Kidney (tissue), 14 donors: ENCODE measurements around the gene SF3B6. TPM values are rescaled to one million over a fixed set of nuclear protein-coding genes. Genes with fewer than 3 reads are reported as not detected.
"Not testable (repeated sequence)": the region's sequence is repeated elsewhere in the genome, so short reads cannot be mapped to it uniquely, and the experiment has no call there.

ENCODE experiments used
- DNase-seq, 5 donors: peaks; one replicate each; pipeline ENCODE4 v3.0.0-alpha.2; 2013 to 2020
- FAIRE-seq: peaks from 2 replicates; lab custom pipeline; 2012; peaks lifted over from hg19 to GRCh38; lab: Jason Lieb, UNC
- H3K27ac ChIP-seq, 2 donors: one replicate each; pipeline ENCODE4 v1.7.0; 2013; ENCODE audit warnings: low read depth in 2 of 2, low read length in 2 of 2, inconsistent platforms in 1 of 2
- H3K27me3 ChIP-seq: one replicate; pipeline ENCODE4 v1.7.1; 2013; ENCODE audit warnings: low read length, inconsistent platforms; ENCODE audit not compliant: control insufficient read depth, insufficient read depth
- H3K36me3 ChIP-seq, 3 donors: one replicate each; pipeline versions ENCODE4 v1.7.0 to v1.7.1; 2013; ENCODE audit warnings: low read length in 3 of 3, control low read depth in 1 of 3, inconsistent platforms in 1 of 3; ENCODE audit not compliant: insufficient read depth in 3 of 3, control insufficient read depth in 2 of 3
- H3K4me1 ChIP-seq, 3 donors: one replicate each; pipeline versions ENCODE4 v1.7.0 to v1.7.1; 2013; ENCODE audit warnings: low read length in 3 of 3, inconsistent platforms in 1 of 3, low read depth in 1 of 3; ENCODE audit not compliant: control insufficient read depth in 2 of 3, insufficient read depth in 2 of 3
- H3K4me3 ChIP-seq, 3 donors: one replicate each; pipeline versions ENCODE4 v1.7.0 to v1.8.1; 2013; ENCODE audit warnings: low read length in 3 of 3, control low read depth in 1 of 3, inconsistent platforms in 1 of 3
- H3K9ac ChIP-seq, 3 donors: one replicate each; pipeline versions ENCODE4 v1.7.0 to v1.7.1; 2013; ENCODE audit warnings: low read length in 3 of 3, control low read depth in 1 of 3, inconsistent platforms in 1 of 3
- H3K9me3 ChIP-seq, 3 donors: one replicate each; pipeline versions ENCODE4 v1.7.0 to v1.7.1; 2013; ENCODE audit warnings: low read length in 3 of 3, control low read depth in 1 of 3, inconsistent platforms in 1 of 3; ENCODE audit not compliant: control insufficient read depth in 2 of 3, insufficient read depth in 1 of 3
- intact Hi-C: fragments of 100-400 bp; cut with DNase I; formaldehyde crosslinking; loops from one replicate; pipeline ENCODE4 v1.11.1; 2022
- polyA plus RNA-seq: library from polyadenylated mRNA; stranded (reverse); fragments of 350-450 nt; fragmentation: Illumina TruSeq; extraction: RNeasy Lipid Tissue Mini Kit (QIAGEN cat#74804); gene quantifications from one replicate; pipeline ENCODE4 v1.2.3, GENCODE V29; 2014; ENCODE audit warnings: low read depth, low replicate concordance; ENCODE audit not compliant: insufficient read depth
- total RNA-seq: library from RNA; stranded (reverse); fragmentation: NEBNext Ultra II Directional; extraction: Animal tissue kit (Norgen Biotek cat#: 25700); gene quantifications from one replicate; pipeline ENCODE4 v1.2.1, GENCODE V29; 2021
- TF ChIP-seq, protein P1 (sequence below): IDR thresholded peaks from 3 replicates; pipeline ENCODE4 v1.5.1; 2012; ENCODE audit warnings: mild to moderate bottlenecking, moderate library complexity, borderline replicate concordance; ENCODE audit not compliant: insufficient read depth; ENCODE audit errors: extremely low read depth
- donor health status: control.
- donor health status: control.
- donor health status: control.
- donor health status: control.
- donor health status: control.
- donor health status: DM: yes; HTN: yes; CAD: no.
- donor health status: Normal renal cell carcinoma (clear cell type).

SF3B6 gene
- total and polyA plus RNA-seq, 2 donors from 2014 or later, result 74.8 to 170 TPM

DNA sequence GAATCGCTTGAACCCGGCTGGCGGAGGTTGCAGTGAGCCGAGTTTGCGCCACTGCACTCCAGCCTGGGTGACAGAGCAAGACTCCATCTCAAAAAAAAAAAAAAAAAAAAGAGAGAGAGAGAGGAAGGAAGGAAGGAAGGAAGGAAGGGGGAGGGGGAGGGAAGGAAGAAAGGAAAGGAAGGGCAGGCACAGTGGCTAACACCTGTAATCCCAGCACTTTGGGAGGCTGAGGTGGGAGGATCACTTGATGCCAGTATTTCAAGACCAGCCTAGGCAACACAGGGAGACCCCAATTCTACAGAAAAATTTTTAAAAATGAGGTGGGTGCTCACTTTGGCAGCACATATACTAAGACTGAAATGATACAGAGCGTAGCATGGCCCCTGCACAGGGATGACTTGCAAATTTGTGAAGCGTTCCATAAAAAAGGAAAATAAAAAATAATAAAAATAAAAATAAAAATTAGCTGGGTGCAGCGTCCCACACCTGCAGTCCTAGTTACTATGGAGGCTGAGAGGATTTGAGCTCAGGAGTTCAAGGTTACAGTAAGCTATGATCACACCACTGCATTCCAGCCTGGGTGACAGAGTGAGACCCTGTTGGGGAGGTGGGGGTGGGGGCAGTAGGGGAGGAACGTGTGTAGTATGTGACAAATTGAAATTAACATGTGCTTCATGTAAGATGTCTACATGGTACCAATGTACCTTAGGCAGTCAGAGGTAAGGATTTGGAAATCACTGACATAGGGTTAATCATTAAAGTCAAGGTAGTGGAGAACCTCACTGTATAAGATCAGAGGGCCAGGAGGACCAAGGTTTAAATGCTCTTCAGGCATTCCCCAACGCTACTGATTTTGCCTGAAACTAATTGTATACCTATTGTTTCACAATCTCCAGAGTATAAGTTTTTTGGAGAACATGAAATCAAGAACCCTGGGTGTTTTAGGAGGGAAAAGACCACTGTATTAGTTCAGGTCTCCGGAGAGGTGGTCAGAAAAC, 30.3 kb downstream of the SF3B6 start:
- TF ChIP-seq, protein P1, sequence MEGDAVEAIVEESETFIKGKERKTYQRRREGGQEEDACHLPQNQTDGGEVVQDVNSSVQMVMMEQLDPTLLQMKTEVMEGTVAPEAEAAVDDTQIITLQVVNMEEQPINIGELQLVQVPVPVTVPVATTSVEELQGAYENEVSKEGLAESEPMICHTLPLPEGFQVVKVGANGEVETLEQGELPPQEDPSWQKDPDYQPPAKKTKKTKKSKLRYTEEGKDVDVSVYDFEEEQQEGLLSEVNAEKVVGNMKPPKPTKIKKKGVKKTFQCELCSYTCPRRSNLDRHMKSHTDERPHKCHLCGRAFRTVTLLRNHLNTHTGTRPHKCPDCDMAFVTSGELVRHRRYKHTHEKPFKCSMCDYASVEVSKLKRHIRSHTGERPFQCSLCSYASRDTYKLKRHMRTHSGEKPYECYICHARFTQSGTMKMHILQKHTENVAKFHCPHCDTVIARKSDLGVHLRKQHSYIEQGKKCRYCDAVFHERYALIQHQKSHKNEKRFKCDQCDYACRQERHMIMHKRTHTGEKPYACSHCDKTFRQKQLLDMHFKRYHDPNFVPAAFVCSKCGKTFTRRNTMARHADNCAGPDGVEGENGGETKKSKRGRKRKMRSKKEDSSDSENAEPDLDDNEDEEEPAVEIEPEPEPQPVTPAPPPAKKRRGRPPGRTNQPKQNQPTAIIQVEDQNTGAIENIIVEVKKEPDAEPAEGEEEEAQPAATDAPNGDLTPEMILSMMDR, result no peak
- H3K4me1 ChIP-seq, result peaks cover 0 to 13% (median 8%) of the 10 kb centered on the region in 3 donors
- H3K9ac ChIP-seq, result no peak overlapping the region
- no peaks in the 10 kb centered on the region for H3K36me3 ChIP-seq
- no peak for FAIRE-seq
- H3K4me3 ChIP-seq, result peak overlapping the region in 1 of 3 donors; percentile 94
- H3K27me3 ChIP-seq, result no peaks in the 10 kb centered on the region
- intact Hi-C loops, result no loop called here
- H3K9me3 ChIP-seq, result no peaks in the 10 kb centered on the region
- H3K27ac ChIP-seq, result no peak overlapping the region
- no peak for DNase-seq

DNA sequence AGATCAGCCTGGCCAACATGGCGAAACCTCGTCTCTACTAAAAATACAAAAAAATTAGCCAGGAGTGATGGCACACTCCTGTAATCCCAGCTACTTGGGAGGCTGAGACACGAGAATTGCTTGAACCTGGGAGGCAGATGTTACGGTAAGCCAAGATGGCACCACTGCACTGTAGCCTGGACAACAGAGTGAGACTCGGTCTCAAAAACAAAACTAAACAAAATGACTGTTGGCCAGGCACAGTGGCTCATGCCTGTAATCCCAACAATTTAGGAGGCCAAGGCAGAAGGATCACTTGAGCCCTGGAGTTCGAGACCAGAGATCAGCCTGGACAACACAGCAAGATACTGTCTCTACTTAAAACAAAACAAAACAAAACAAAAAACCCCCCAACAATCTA, 33.0 kb downstream of the SF3B6 start:
- intact Hi-C loops, DNase-seq, H3K9ac ChIP-seq, H3K27ac ChIP-seq, H3K9me3 ChIP-seq, H3K4me3 ChIP-seq, H3K4me1 ChIP-seq, H3K27me3 ChIP-seq, FAIRE-seq: not testable (repeated sequence)
- peaks cover 0 to 10% (median 9%) of the 10 kb centered on the region in 3 donors for H3K36me3 ChIP-seq

DNA sequence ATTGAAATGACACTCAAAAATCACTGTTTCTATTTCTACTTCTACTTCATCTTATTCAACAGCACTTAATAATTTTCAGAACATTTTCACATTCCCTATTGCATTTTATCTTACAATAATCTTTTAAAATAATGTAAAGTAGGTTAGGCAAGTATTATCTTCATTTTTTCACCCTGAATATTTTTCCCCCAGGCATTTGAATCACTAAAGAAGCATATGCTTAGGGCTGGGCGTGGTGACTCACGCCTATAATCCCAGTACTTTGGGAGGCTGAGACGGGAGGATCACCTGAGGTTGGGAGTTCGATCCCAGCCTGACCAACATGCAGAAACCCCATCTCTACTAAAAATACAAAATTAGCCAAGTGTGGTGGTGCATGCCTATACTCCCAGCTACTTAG, 35.6 kb downstream of the SF3B6 start:
- no peak for DNase-seq
- Histone ChIP-seq H3K36me3 (peaks cover 0 to 14% (median 11%) of the 10 kb centered on the region in 3 donors), H3K9me3 (no peaks in the 10 kb centered on the region), H3K27me3 (no peaks in the 10 kb centered on the region), H3K4me1 (no peaks in the 10 kb centered on the region), H3K9ac (no peak overlapping the region), H3K4me3 (no peak overlapping the region), H3K27ac (no peak overlapping the region)
- no peak for FAIRE-seq
- TF ChIP-seq, protein P1, result no peak
- intact Hi-C loops, result no loop called here

DNA sequence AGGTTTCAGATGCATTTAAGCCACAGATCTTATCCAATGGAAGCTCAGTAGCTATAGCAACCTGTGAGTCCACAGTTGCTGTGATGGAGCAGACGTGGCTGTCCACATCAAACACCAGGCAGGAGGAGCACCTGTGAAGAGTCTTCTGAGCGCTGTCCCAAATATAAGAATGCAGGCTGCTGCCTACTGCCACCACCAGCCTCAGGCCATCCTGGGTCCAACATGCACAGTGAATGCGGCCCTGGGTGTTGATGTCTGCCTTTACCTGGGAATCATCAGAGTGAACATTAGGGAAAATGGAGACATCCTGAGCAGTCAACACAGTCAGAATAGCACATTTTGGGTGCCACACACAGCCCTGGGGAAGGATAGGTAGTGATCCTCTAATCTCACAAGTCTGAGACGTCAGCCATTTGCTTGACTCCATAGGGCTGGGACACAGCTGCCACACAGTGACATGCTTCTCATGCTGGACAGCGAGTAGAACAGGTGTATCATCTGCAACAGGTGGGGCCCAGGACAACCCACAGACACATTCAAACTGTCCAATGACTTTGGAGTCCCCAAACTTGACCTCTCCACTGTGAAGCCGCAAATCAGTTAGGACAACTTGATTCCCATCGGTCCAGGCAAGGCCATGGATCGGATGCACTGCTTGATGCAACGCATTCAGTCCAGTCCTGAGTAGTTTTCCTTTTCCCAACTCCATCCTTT, 37.2 kb downstream of the SF3B6 start:
- FAIRE-seq (no peak), DNase-seq (no peak)
- Histone ChIP-seq H3K27me3 (no peaks in the 10 kb centered on the region), H3K4me3 (no peak overlapping the region), H3K9me3 (no peaks in the 10 kb centered on the region), H3K9ac (no peak overlapping the region), H3K36me3 (peaks cover 0 to 14% (median 11%) of the 10 kb centered on the region in 3 donors), H3K27ac (no peak overlapping the region), H3K4me1 (no peaks in the 10 kb centered on the region)
- TF ChIP-seq, protein P1, result no peak
- intact Hi-C loops, result no loop called here
